ENCODE measurements around the gene RIMKLB. TPM values are rescaled to one million over a fixed set of nuclear protein-coding genes. Genes with fewer than 3 reads are reported as not detected.

RIMKLB gene
- total RNA-seq, 1 experiment from 2014 or later, result 34.4 TPM

DNA sequence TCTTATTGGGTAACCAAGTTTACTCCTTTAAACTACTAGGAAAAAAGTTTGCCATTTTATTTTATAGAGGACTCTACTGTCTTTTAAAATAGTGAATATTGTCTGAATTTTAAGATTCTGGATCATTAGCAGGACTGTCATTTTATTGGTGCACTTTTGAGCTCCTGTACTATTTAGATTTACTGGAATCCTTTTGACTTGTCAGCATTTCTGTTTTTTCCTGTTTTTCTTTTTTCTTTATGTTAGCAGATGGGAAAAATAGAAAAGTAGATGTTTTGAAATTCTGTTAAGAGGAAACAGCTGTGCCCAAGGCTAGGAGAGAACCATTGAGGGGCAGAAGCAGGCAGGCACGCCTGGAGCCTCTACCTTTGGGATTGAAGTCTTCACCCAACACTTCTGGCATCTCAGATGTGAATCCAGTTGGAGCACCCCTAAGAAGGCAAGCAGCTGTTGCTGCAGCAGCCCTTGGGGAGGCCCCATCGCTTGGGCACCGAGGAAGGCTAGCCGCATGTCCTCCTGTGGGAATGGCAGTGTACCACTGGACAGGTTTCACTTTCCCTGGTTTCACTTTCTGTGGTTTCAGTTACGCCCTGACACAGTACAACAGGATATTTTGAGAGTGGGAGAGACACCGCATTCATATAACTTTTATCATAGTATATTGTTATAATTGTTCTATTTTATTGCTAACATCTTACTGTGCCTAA is 11.5 kb downstream of the RIMKLB start:
- Mint-ChIP-seq H3K27ac (ENCODE audit: low read depth, unreplicated experiment) (peak overlapping the region; percentile 27), H3K4me3 (ENCODE audit: unreplicated experiment) (peak overlapping the region; percentile 52)
- DNase-seq (ENCODE audit: unreplicated experiment), result no peak

DNA sequence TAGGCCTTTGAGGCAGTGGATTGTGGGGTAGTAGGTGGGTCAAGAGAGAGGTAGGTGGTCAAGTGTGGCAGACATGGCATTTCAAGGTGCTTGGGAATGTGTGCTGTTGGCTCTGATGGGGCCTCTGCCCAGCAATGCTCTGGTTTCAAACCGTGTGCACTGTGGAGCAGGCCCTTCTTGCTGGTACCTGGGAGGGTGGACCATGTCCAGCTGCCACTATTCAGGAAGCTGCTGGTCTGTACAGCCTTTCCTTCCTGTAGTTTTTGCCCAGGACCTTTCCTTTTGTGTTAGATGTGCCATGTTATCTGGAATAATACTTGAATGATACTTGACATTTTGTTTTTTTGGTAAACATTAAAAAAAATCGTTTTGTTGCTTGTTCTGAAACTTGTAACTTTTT is 14.8 kb downstream of the RIMKLB start:
- ChIA-PET CTCF (interaction anchor here (0.6 kb wide), 2 partner anchors 91 to 1818 kb away, joined by 3 read pairs; no protein-coding TSS in a partner anchor), POLR2A (no interaction called here)
- intact Hi-C loops (cut with micrococcal nuclease), result no loop called here

More for the DNA sequence above, 11.5 kb downstream of the RIMKLB start:
- no TSS peak for BruUV-seq (replicated peaks)
- intact Hi-C loops (cut with micrococcal nuclease), result no loop called here
- ChIA-PET POLR2A (interaction anchor here (0.6 to 1.0 kb wide), 3 partner anchors 13 to 1790 kb away, joined by 3 read pairs; no protein-coding TSS in a partner anchor), CTCF (interaction anchor here (0.7 to 2.0 kb wide), 3 partner anchors 28 to 181 kb away, joined by 3 to 10 read pairs (median 5); no protein-coding TSS in a partner anchor)
- Mint-ChIP-seq H3K36me3 (ENCODE audit: insufficient read depth, unreplicated experiment) (peaks cover 12% of the 10 kb centered on the region), H3K27me3 (ENCODE audit: insufficient read depth, unreplicated experiment) (no peaks in the 10 kb centered on the region), H3K4me1 (ENCODE audit: insufficient read depth, unreplicated experiment) (no peaks in the 10 kb centered on the region), H3K9me3 (ENCODE audit: unreplicated experiment) (no peaks in the 10 kb centered on the region)
- TF ChIP-seq CTCF (IDR thresholded peaks at IDR 0.05; ENCODE audit: unreplicated experiment), result no peak

GRCh38 chr12:8722286-8722800 is 24.6 kb downstream of the RIMKLB start:
- no peak for TF ChIP-seq CTCF (IDR thresholded peaks at IDR 0.05; ENCODE audit: unreplicated experiment)
- Mint-ChIP-seq H3K4me3 (ENCODE audit: unreplicated experiment) (no peak overlapping the region), H3K36me3 (ENCODE audit: insufficient read depth, unreplicated experiment) (peaks cover 21% of the 10 kb centered on the region), H3K4me1 (ENCODE audit: insufficient read depth, unreplicated experiment) (peaks cover 6% of the 10 kb centered on the region), H3K27ac (ENCODE audit: low read depth, unreplicated experiment) (no peak overlapping the region), H3K27me3 (ENCODE audit: insufficient read depth, unreplicated experiment) (no peaks in the 10 kb centered on the region), H3K9me3 (ENCODE audit: unreplicated experiment) (no peaks in the 10 kb centered on the region)
- no TSS peak for BruUV-seq (replicated peaks)
- POLR2A ChIA-PET, result interaction anchor here (1.0 kb wide), 1 partner anchor 13 kb away, joined by 3 read pairs; no protein-coding TSS in a partner anchor
- intact Hi-C loops (cut with micrococcal nuclease), result no loop called here
- CTCF ChIA-PET, result interaction anchor here (0.6 kb wide), 2 partner anchors 45 to 56 kb away, joined by 3 read pairs; no protein-coding TSS in a partner anchor
- no peak for DNase-seq (ENCODE audit: unreplicated experiment)

More for the DNA sequence above, 14.8 kb downstream of the RIMKLB start:
- no peak for TF ChIP-seq CTCF (IDR thresholded peaks at IDR 0.05; ENCODE audit: unreplicated experiment)
- H3K27me3 Mint-ChIP-seq (ENCODE audit: insufficient read depth, unreplicated experiment), result no peaks in the 10 kb centered on the region
- peak overlapping the region; percentile 23 for H3K27ac Mint-ChIP-seq (ENCODE audit: low read depth, unreplicated experiment)
- no TSS peak for BruUV-seq (replicated peaks)
- H3K9me3 Mint-ChIP-seq (ENCODE audit: unreplicated experiment), result no peaks in the 10 kb centered on the region
- no peak overlapping the region for H3K4me3 Mint-ChIP-seq (ENCODE audit: unreplicated experiment)
- H3K4me1 Mint-ChIP-seq (ENCODE audit: insufficient read depth, unreplicated experiment), result no peaks in the 10 kb centered on the region
- H3K36me3 Mint-ChIP-seq (ENCODE audit: insufficient read depth, unreplicated experiment), result peaks cover 18% of the 10 kb centered on the region
- DNase-seq (ENCODE audit: unreplicated experiment), result no peak

GRCh38 chr12:8734873-8735381 is 37.1 kb downstream of the RIMKLB start:
- H3K27me3 Mint-ChIP-seq (ENCODE audit: insufficient read depth, unreplicated experiment), result no peaks in the 10 kb centered on the region

More at GRCh38 chr12:8734873-8735381, 37.1 kb downstream of the RIMKLB start:
- intact Hi-C loops (cut with micrococcal nuclease), result no loop called here
- CTCF ChIA-PET, result interaction anchor here (0.6 kb wide), 2 partner anchors 238 to 733 kb away, joined by 3 read pairs; no protein-coding TSS in a partner anchor
- no TSS peak for BruUV-seq (replicated peaks)
- POLR2A ChIA-PET, result interaction anchor here (0.7 kb wide), 1 partner anchor 503 kb away, joined by 3 read pairs; no protein-coding TSS in a partner anchor
- no peak for DNase-seq (ENCODE audit: unreplicated experiment)
- Mint-ChIP-seq H3K9me3 (ENCODE audit: unreplicated experiment) (no peaks in the 10 kb centered on the region), H3K4me1 (ENCODE audit: insufficient read depth, unreplicated experiment) (no peaks in the 10 kb centered on the region), H3K4me3 (ENCODE audit: unreplicated experiment) (no peak overlapping the region), H3K36me3 (ENCODE audit: insufficient read depth, unreplicated experiment) (peaks cover 5% of the 10 kb centered on the region), H3K27ac (ENCODE audit: low read depth, unreplicated experiment) (no peak overlapping the region)
- no peak for TF ChIP-seq CTCF (IDR thresholded peaks at IDR 0.05; ENCODE audit: unreplicated experiment)

Data from MCF 10A (cell line).